ENCODE data around the gene GALNT5. TPM values are rescaled to one million over a fixed set of nuclear protein-coding genes. Genes with fewer than 3 reads are reported as not detected.

Gene GALNT5
- total RNA-seq, 2 experiments from 2014 or later = not detected

GRCh38 chr2:157236404-157236803 is 21.1 kb upstream of the GALNT5 start:
- Mint-ChIP-seq H3K27me3 (peaks cover 14% of the 10 kb centered on the region), H3K27ac (no peak overlapping the region), H3K4me3 (no peak overlapping the region), H3K9me3 (ENCODE audit: low read depth) (no peaks in the 10 kb centered on the region), H3K36me3 (no peaks in the 10 kb centered on the region), H3K4me1 (no peaks in the 10 kb centered on the region)
- CTCF ChIA-PET = no interaction called here
- DNase-seq (no peak), ATAC-seq (no peak)

DNA sequence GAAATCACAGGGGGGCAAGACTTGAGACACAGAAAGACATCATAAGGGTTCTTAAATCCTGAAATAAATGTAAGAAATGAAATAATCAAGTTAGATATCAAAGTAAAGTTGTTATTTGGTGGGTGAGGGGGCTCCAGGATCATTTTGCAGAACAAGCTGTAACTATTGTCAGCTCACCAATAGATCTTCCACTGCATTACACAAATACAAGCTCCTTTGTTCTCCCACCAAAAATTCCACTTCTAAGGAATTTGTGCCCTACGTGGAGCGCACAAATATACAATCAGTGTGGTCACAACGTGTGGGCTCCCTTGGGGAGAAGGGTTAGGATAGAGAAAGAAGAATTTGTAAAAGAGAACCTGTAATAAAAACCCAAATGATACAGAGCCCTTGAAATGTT is 19.2 kb upstream of the GALNT5 start:
- no peaks in the 10 kb centered on the region for H3K4me1 Mint-ChIP-seq
- H3K9me3 Mint-ChIP-seq (ENCODE audit: low read depth) = no peaks in the 10 kb centered on the region
- ATAC-seq = no peak
- no peak overlapping the region for H3K27ac Mint-ChIP-seq
- H3K4me3 Mint-ChIP-seq = no peak overlapping the region
- no peaks in the 10 kb centered on the region for H3K36me3 Mint-ChIP-seq
- DNase-seq = no peak
- CTCF ChIA-PET = no interaction called here
- peaks cover 12% of the 10 kb centered on the region for H3K27me3 Mint-ChIP-seq

DNA sequence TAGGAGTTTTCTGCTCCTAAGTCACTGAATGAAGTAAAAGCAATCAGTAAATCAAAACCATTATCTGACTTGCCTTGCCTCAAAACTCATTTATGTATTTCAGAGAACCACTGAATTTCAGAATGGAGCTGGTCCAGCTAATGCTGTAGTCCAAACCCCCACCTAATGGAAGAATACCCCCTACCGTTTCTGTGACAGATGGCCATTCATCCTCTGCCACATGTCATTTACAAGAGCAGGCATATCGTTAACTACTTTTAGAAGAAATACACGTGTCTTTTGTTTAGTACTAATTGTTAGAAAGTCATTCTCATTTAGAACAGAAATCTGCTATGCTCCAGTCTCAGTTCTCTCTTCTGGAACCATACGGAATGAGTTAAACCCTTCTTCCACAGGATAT is 12.8 kb upstream of the GALNT5 start:
- Mint-ChIP-seq H3K36me3 (no peaks in the 10 kb centered on the region), H3K9me3 (ENCODE audit: low read depth) (no peaks in the 10 kb centered on the region), H3K4me3 (no peak overlapping the region), H3K27ac (no peak overlapping the region), H3K4me1 (peaks cover 16% of the 10 kb centered on the region), H3K27me3 (peaks cover 8% of the 10 kb centered on the region)
- DNase-seq = no peak
- CTCF ChIA-PET = no interaction called here
- ATAC-seq = no peak

- H3K9me3 Mint-ChIP-seq (ENCODE audit: low read depth) = no peaks in the 10 kb centered on the region
- ATAC-seq (no peak), DNase-seq (no peak)
- H3K27me3 Mint-ChIP-seq = peaks cover 5% of the 10 kb centered on the region
- CTCF ChIA-PET = no interaction called here
- H3K4me3 Mint-ChIP-seq = no peak overlapping the region
- H3K27ac Mint-ChIP-seq = no peak overlapping the region
- peaks cover 16% of the 10 kb centered on the region for H3K4me1 Mint-ChIP-seq
- H3K36me3 Mint-ChIP-seq = no peaks in the 10 kb centered on the region
Measured at GRCh38 chr2:157245144-157245840, 12.2 kb upstream of the GALNT5 start.

DNA sequence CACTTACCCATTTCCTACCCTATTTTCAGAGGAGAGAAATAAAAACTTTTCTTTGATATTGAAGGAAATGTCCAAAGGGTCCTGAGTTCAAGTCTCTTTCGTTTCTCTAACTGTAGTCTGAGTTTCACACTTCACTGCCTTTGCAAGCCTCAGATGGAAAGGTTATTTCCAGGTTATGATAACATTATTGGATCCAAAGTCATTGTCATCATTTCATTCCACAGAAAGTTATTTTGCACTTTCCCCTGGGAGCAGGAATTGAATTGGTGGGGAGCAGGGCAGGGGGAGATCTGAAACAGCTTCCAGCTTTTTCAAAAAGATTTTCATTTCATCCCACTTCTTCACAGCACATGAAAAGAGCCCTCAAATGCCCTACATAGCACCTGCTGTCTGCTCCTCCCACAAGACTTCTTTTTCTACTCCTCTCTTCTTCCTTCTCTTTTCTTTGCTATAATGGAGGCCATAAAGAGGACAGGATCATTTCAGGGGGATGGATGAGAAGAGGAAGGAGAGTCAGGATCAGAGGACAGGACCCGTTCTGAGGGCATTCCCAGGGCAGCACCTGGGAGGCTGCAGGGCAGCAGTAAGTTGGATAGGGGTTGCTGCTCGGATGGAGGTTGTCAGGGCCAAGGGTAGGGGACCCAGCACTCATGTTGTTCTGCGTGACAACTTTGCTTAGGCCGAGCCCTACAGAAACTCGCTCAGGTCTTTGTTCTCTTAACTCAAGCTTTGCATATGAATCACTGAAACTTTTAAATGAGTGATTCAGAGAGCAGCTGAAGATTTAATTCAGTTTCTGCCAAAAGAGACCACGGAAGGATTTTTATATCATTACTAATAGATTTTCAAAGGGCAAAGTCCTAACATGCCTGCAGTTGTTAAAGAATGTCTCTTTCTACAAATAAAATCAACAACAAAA is 11.4 kb upstream of the GALNT5 start:
- Mint-ChIP-seq H3K27ac (peak overlapping the region; percentile 65), H3K4me3 (no peak overlapping the region)
- no peak for DNase-seq

DNA sequence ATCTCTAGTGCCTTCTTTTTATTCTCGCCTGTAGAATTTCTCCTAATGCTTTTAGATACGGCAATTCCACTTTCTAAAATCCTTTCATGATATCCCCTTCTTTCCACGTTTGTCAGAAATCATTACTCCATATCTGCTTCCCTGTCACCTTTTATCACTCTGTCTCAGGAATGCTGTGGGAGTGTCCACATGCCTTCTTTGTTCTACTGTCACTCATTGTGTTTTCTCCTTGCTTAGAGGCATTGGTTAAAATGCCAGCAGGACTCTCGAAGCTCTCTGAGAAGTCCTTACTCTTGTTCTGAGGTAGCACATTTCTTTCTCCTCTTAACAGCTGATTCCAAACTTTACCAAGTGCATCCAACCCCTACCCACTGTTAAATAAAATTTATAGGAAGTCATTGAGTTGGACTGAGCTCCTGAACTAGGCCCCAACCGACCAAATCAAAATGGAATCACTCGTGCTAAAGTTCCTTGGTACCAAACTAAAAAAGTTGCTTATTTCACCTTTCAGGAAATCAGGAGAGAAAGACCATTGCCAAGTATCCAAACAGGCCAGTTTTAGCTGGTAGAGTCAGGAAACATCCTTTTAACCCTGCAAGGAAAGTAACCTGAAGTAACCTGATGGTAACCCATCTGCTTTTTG is 10.6 kb upstream of the GALNT5 start:
- Mint-ChIP-seq H3K4me1 (peaks cover 16% of the 10 kb centered on the region), H3K9me3 (ENCODE audit: low read depth) (no peaks in the 10 kb centered on the region), H3K36me3 (no peaks in the 10 kb centered on the region), H3K4me3 (no peak overlapping the region), H3K27me3 (peaks cover 5% of the 10 kb centered on the region), H3K27ac (peak overlapping the region; percentile 31)
- CTCF ChIA-PET = no interaction called here
- ATAC-seq (no peak), DNase-seq (no peak)

More for the DNA sequence above, 11.4 kb upstream of the GALNT5 start:
- peak; percentile 72 for ATAC-seq
- H3K9me3 Mint-ChIP-seq (ENCODE audit: low read depth) = no peaks in the 10 kb centered on the region
- H3K27me3 Mint-ChIP-seq = peaks cover 5% of the 10 kb centered on the region
- no peaks in the 10 kb centered on the region for H3K36me3 Mint-ChIP-seq
- CTCF ChIA-PET = no interaction called here
- peaks cover 16% of the 10 kb centered on the region for H3K4me1 Mint-ChIP-seq

GRCh38 chr2:157250836-157251235 is 6.7 kb upstream of the GALNT5 start:
- no peak overlapping the region for H3K27ac Mint-ChIP-seq
- no peaks in the 10 kb centered on the region for H3K9me3 Mint-ChIP-seq (ENCODE audit: low read depth)
- H3K36me3 Mint-ChIP-seq = no peaks in the 10 kb centered on the region
- CTCF ChIA-PET = no interaction called here
- DNase-seq (no peak), ATAC-seq (no peak)
- H3K4me1 Mint-ChIP-seq = peaks cover 15% of the 10 kb centered on the region
- H3K27me3 Mint-ChIP-seq = no peaks in the 10 kb centered on the region
- H3K4me3 Mint-ChIP-seq = no peak overlapping the region

DNA sequence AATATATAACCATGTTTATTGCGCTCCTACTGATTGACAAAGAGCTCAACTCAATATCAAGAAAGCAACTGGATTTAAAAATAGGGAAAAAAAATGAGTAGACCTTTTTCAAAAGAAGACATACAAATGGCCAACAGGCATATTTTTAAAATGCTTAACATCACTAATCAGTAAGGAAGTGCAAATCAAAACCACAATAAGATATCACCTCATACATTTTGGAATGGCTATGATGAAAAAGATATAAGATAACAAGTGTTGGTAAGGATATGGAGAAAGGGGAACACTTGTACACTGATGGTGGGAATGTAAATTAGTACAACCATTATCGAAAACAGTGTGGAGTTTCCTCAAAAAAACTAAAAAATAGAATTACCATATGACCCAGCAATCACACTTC is 5.6 kb upstream of the GALNT5 start:
- Mint-ChIP-seq H3K4me1 (peaks cover 11% of the 10 kb centered on the region), H3K36me3 (peaks cover 2% of the 10 kb centered on the region), H3K9me3 (ENCODE audit: low read depth) (no peaks in the 10 kb centered on the region), H3K27me3 (no peaks in the 10 kb centered on the region), H3K27ac (no peak overlapping the region), H3K4me3 (no peak overlapping the region)
- no peak for ATAC-seq
- DNase-seq = no peak
- CTCF ChIA-PET = interaction anchor here (0.7 to 1.0 kb wide), 2 partner anchors 50 to 99 kb away, joined by 3 read pairs; no protein-coding TSS in a partner anchor

- no peak overlapping the region for H3K27ac Mint-ChIP-seq
- H3K4me1 Mint-ChIP-seq = peaks cover 14% of the 10 kb centered on the region
- no peak for DNase-seq
- no peak overlapping the region for H3K4me3 Mint-ChIP-seq
- CTCF ChIA-PET = interaction anchor here (0.7 kb wide), 1 partner anchor 100 kb away, joined by 3 read pairs; no protein-coding TSS in a partner anchor
- H3K9me3 Mint-ChIP-seq (ENCODE audit: low read depth) = no peaks in the 10 kb centered on the region
- no peaks in the 10 kb centered on the region for H3K27me3 Mint-ChIP-seq
- ATAC-seq = no peak
- peaks cover 3% of the 10 kb centered on the region for H3K36me3 Mint-ChIP-seq
Measured at GRCh38 chr2:157252529-157252928, 5.0 kb upstream of the GALNT5 start.

- H3K27me3 Mint-ChIP-seq = no peaks in the 10 kb centered on the region
- no peak overlapping the region for H3K27ac Mint-ChIP-seq
- H3K4me3 Mint-ChIP-seq = no peak overlapping the region
- H3K4me1 Mint-ChIP-seq = peaks cover 16% of the 10 kb centered on the region
- no peaks in the 10 kb centered on the region for H3K9me3 Mint-ChIP-seq (ENCODE audit: low read depth)
- ATAC-seq = no peak
- no peak for DNase-seq
- peaks cover 3% of the 10 kb centered on the region for H3K36me3 Mint-ChIP-seq
- CTCF ChIA-PET = no interaction called here
Measured at GRCh38 chr2:157254041-157254440, 3.5 kb upstream of the GALNT5 start.

- Mint-ChIP-seq H3K4me3 (no peak overlapping the region), H3K36me3 (peaks cover 3% of the 10 kb centered on the region), H3K9me3 (ENCODE audit: low read depth) (no peaks in the 10 kb centered on the region), H3K4me1 (peaks cover 18% of the 10 kb centered on the region), H3K27ac (no peak overlapping the region), H3K27me3 (no peaks in the 10 kb centered on the region)
- DNase-seq (no peak), ATAC-seq (no peak)
- CTCF ChIA-PET = no interaction called here
Measured at GRCh38 chr2:157255746-157256145, 1.8 kb upstream of the GALNT5 start.

DNA sequence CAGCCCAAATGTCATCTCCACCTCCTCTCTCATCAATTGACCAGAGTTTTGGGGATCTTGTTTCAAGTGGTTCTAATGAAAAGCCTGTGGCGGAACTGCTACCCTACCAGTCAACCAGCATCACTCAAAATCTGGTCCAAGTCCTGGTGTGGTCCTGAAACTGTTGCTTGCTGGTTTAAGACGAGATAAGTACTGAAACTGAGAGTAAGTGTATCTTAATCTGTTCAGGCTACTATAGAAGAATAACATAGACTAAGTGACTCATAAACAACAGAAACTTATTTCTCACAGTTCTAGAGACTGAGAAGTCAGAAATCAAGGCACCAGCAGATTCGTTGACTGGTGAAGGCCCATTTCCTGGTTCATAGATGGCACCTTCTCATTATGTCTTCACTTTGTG is 879 bp upstream of the GALNT5 start:
- CTCF ChIA-PET = no interaction called here
- Mint-ChIP-seq H3K27me3 (no peaks in the 10 kb centered on the region), H3K27ac (peak overlapping the region; percentile 41), H3K4me3 (no peak overlapping the region), H3K36me3 (peaks cover 3% of the 10 kb centered on the region), H3K9me3 (ENCODE audit: low read depth) (no peaks in the 10 kb centered on the region), H3K4me1 (peaks cover 26% of the 10 kb centered on the region)
- ATAC-seq = peak; percentile 62
- DNase-seq = peak; percentile 52

GRCh38 chr2:157258520-157259326 is 1.2 kb downstream of the GALNT5 start:
- Mint-ChIP-seq H3K27me3 (no peaks in the 10 kb centered on the region), H3K27ac (no peak overlapping the region), H3K4me3 (no peak overlapping the region), H3K9me3 (ENCODE audit: low read depth) (no peaks in the 10 kb centered on the region), H3K4me1 (peaks cover 33% of the 10 kb centered on the region), H3K36me3 (peaks cover 3% of the 10 kb centered on the region)
- DNase-seq (no peak), ATAC-seq (no peak)
- CTCF ChIA-PET = no interaction called here

Measured in activated CD8-positive, alpha-beta memory T cell treated with anti-CD3 and anti-CD28 coated beads, Interleukin-2, amount 10 ng/mL, durations not matched to agents 7 days and 5 days (primary cell).